ENCODE measurements around the gene SRSF9. TPM values are rescaled to one million over a fixed set of nuclear protein-coding genes. Genes with fewer than 3 reads are reported as not detected.

SRSF9 gene
- total and polyA plus RNA-seq, 2 of the 13 experiments (the other 11 are each of a cell fraction or from before 2014, with no cell fraction given) = 125 to 144 TPM

- H4K20me1 ChIP-seq (ENCODE audit: insufficient read depth, low read length) = no peaks in the 10 kb centered on the region
- H3K4me1 ChIP-seq (ENCODE audit: insufficient read depth, low read length) = peaks cover 8% of the 10 kb centered on the region
- H2AFZ ChIP-seq (ENCODE audit: low read length) = no peak overlapping the region
- no peak overlapping the region for H3K9ac ChIP-seq (ENCODE audit: insufficient read depth, low read depth, low read length)
- intact Hi-C loops (cut with micrococcal nuclease; ENCODE audit: unreplicated experiment) (no loop called here), in situ Hi-C loops (cut with HindIII; ENCODE audit: extremely low pct_ligation_motif_present, low pct_unique_long_range_greater_than_20kb) (no loop called here)
- no peak overlapping the region for H3K4me2 ChIP-seq (ENCODE audit: low read depth, low read length)
- DNase-seq (ENCODE audit: low spot score) (no peak), FAIRE-seq (no peak), ATAC-seq (no peak)
- ChIA-PET CTCF (ENCODE audit: low intra/inter-chr PET ratio, low total read pairs) (no interaction called here), POLR2A (interaction anchor here (1.8 kb wide), 1 partner anchor 8 kb away, joined by 7 read pairs; the partner anchor contains the start of gene DYNLL1)
- no peak overlapping the region for H3K4me3 ChIP-seq (replicated peaks in 1 of 3; ENCODE audit: insufficient read depth in 1 of 3, low read depth in 2 of 3, low read length in 3 of 3)
- H3K27me3 ChIP-seq (ENCODE audit: control insufficient read depth in 1 of 2, insufficient read depth in 2 of 2, low read length in 2 of 2) = no peaks in the 10 kb centered on the region
- WGBS (ENCODE audit: low lambda C conversion rate) = 97% methylated on average over 3 of the region's 4 CpGs
- H3K79me2 ChIP-seq (ENCODE audit: insufficient read depth, low read length) = no peaks in the 10 kb centered on the region
- no TSS peak for BruUV-seq (replicated peaks)
- H3K27ac ChIP-seq (ENCODE audit: extremely low read length, insufficient read depth, low read length) = no peak overlapping the region
- TF ChIP-seq ISL2 (CRISPR knock-in tag; IDR thresholded peaks at IDR 0.05) (no peak), ZNF552 (CRISPR knock-in tag; IDR thresholded peaks at IDR 0.05; ENCODE audit: borderline replicate concordance) (no peak), ZNF891 (CRISPR knock-in tag; IDR thresholded peaks at IDR 0.05) (no peak), ZNF18 (CRISPR knock-in tag; IDR thresholded peaks at IDR 0.05; ENCODE audit: insufficient replicate concordance) (no peak), PAF1 (CRISPR knock-in tag; IDR thresholded peaks at IDR 0.05) (no peak), ZMAT3 (CRISPR knock-in tag; conservative IDR thresholded peaks at IDR 0.05) (no peak)
- no peaks in the 10 kb centered on the region for H3K9me3 ChIP-seq (ENCODE audit: low read length)
- peaks cover 4 to 23% of the 10 kb centered on the region in 2 experiments; a peak in 4 of 5 replicates for H3K36me3 ChIP-seq (replicated peaks in 1 of 2; ENCODE audit: control insufficient read depth in 1 of 2, insufficient read depth in 2 of 2, low read length in 2 of 2)
Measured at GRCh38 chr12:120504587-120504986, 35.0 kb upstream of the SRSF9 start.

DNA sequence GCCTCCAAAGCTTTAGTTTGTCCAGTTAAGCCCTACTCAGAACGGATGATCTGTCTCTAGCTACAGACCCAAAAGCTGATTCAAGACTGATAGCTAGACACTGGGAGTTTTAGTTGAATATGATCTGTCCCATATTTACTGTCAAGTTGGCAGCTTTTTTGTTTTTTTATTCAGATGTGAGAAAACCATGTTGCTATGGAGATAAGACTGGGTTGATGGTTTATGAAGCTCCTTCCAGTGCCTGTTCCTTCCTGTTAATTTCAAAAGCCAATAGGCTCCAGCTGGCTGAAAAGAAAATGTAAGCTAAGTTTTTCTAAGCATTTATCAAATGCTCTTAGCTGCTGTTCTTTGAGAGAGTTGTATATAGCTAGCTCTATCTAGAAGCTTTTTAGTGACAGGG lies 31.0 kb upstream of the SRSF9 start:
- no peak overlapping the region for H3K27ac ChIP-seq (ENCODE audit: extremely low read length, insufficient read depth, low read length)
- peaks cover 4 to 23% of the 10 kb centered on the region in 2 experiments for H3K36me3 ChIP-seq (replicated peaks in 1 of 2; ENCODE audit: control insufficient read depth in 1 of 2, insufficient read depth in 2 of 2, low read length in 2 of 2)
- DNase-seq (ENCODE audit: low spot score) (no peak), ATAC-seq (no peak), FAIRE-seq (no peak)
- 93% methylated on average over 1 of the region's 1 CpG for WGBS (ENCODE audit: low lambda C conversion rate)
- peaks cover 10% of the 10 kb centered on the region for H4K20me1 ChIP-seq (ENCODE audit: insufficient read depth, low read length)
- ChIA-PET CTCF (ENCODE audit: low intra/inter-chr PET ratio, low total read pairs) (no interaction called here), POLR2A (interaction anchor here (0.6 to 1.2 kb wide), 2 partner anchors 81 to 248 kb away, joined by 3 read pairs; partner anchors contain the start of gene POP5)
- in situ Hi-C loops (cut with HindIII; ENCODE audit: extremely low pct_ligation_motif_present, low pct_unique_long_range_greater_than_20kb) = no loop called here
- H3K4me2 ChIP-seq (ENCODE audit: low read depth, low read length) = no peak overlapping the region
- H3K4me1 ChIP-seq (ENCODE audit: insufficient read depth, low read length) = peaks cover 16% of the 10 kb centered on the region
- H3K9me3 ChIP-seq (ENCODE audit: low read length) = no peaks in the 10 kb centered on the region
- H3K4me3 ChIP-seq (replicated peaks in 1 of 3; ENCODE audit: insufficient read depth in 1 of 3, low read depth in 2 of 3, low read length in 3 of 3) = no peak overlapping the region
- BruUV-seq (replicated peaks) = no TSS peak
- TF ChIP-seq SUZ12 (IDR thresholded peaks at IDR 0.05; ENCODE audit: low read depth, low read length) (no peak), ZEB1 (IDR thresholded peaks at IDR 0.05; ENCODE audit: insufficient replicate concordance, low read depth) (no peak), SMYD3 (CRISPR knock-in tag; IDR thresholded peaks at IDR 0.05) (no peak), GTF3A (CRISPR knock-in tag; conservative IDR thresholded peaks at IDR 0.05) (no peak), ASH2L (IDR thresholded peaks at IDR 0.05; ENCODE audit: insufficient read length, low read depth, low read length) (no peak)
- TF ChIP-seq, protein P1, sequence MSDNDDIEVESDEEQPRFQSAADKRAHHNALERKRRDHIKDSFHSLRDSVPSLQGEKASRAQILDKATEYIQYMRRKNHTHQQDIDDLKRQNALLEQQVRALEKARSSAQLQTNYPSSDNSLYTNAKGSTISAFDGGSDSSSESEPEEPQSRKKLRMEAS (IDR thresholded peaks at IDR 0.05) = no peak
- peaks cover 20% of the 10 kb centered on the region for H3K79me2 ChIP-seq (ENCODE audit: insufficient read depth, low read length)
- H3K27me3 ChIP-seq (ENCODE audit: control insufficient read depth in 1 of 2, insufficient read depth in 2 of 2, low read length in 2 of 2) = no peaks in the 10 kb centered on the region; a peak in 1 of 5 replicates
- intact Hi-C loops (cut with micrococcal nuclease; ENCODE audit: unreplicated experiment) = no loop called here
- no peak overlapping the region for H3K9ac ChIP-seq (ENCODE audit: insufficient read depth, low read depth, low read length)
- no peak overlapping the region for H2AFZ ChIP-seq (ENCODE audit: low read length)

All from HepG2 (cell line).